Loucy (cell line): ENCODE measurements around the gene GRID1.

ENCODE experiments used
- CTCF ChIP-seq: fragments of 200-600 bp; sonication (generic); conservative IDR thresholded peaks from 2 replicates; pipeline ENCODE4 v1.5.1; 2014; ENCODE audit warnings: mild to moderate bottlenecking, antibody characterized with exemption, low read length
- EZH2phosphoT487 ChIP-seq: fragments of 200-600 bp; IDR thresholded peaks from 2 replicates; pipeline ENCODE4 v1.6.1; 2018; ENCODE audit warnings: antibody characterized with exemption, mild to moderate bottlenecking, moderate library complexity, borderline replicate concordance

GRCh38 chr10:86200867-86201266 lies 165.7 kb downstream of the GRID1 start:
- TF ChIP-seq CTCF: no peak
- TF ChIP-seq EZH2phosphoT487: no peak
